H54 (cell line): Measurements from ENCODE around the gene DDOST.

Experiments
- DNase-seq: peaks from one replicate; pipeline ENCODE4 v3.0.0; 2011; ENCODE audit warnings: low spot score, mixed read lengths; ENCODE audit not compliant: insufficient read length
- FAIRE-seq: peaks from 3 replicates; lab custom pipeline; 2011; peaks lifted over from hg19 to GRCh38; lab: Jason Lieb, UNC
- POLR2A ChIP-seq: IDR thresholded peaks from 2 replicates; pipeline ENCODE4 v1.6.1; 2011; ENCODE audit warnings: low read depth, mild to moderate bottlenecking, low read length

The DDOST gene

GRCh38 chr1:20634065-20634593 lies 27.0 kb downstream of the DDOST start:
- FAIRE-seq = no peak
- TF ChIP-seq POLR2A = no peak

GRCh38 chr1:20633190-20634064 lies 27.7 kb downstream of the DDOST start, which contains the start of gene PINK1:
TSS of gene PINK1 (plus strand) at chr1:20633458. CDS start at chr1:20633549, 91 bp downstream.
- FAIRE-seq = no peak
- DNase-seq = peak; percentile 54
- peak; percentile 41; the same call in 1 of the 2 replicates for TF ChIP-seq POLR2A

More at GRCh38 chr1:20634065-20634593, 27.0 kb downstream of the DDOST start:
- DNase-seq = no peak

GRCh38 chr1:20632386-20632785 lies 28.8 kb downstream of the DDOST start:
- FAIRE-seq = no peak
- TF ChIP-seq POLR2A = no peak
- DNase-seq = no peak

GRCh38 chr1:20630729-20631128 lies 30.4 kb downstream of the DDOST start:
- no peak for FAIRE-seq
- no peak for DNase-seq
- TF ChIP-seq POLR2A = no peak

- no peak for FAIRE-seq
- TF ChIP-seq POLR2A = no peak
- no peak for DNase-seq
These were observed 34.6 kb downstream of the DDOST start for GRCh38 chr1:20626524-20626923.

GRCh38 chr1:20626098-20626427 lies 35.1 kb downstream of the DDOST start:
- DNase-seq (no peak), FAIRE-seq (no peak)
- no peak for TF ChIP-seq POLR2A

- no peak for TF ChIP-seq POLR2A
- no peak for DNase-seq
- no peak for FAIRE-seq
These were observed 35.7 kb downstream of the DDOST start for GRCh38 chr1:20625176-20626097.

GRCh38 chr1:20624709-20625108 lies 36.5 kb downstream of the DDOST start:
- no peak for FAIRE-seq
- no peak for DNase-seq
- TF ChIP-seq POLR2A = no peak

GRCh38 chr1:20621012-20621411 lies 40.2 kb downstream of the DDOST start:
- FAIRE-seq (no peak), DNase-seq (no peak)
- TF ChIP-seq POLR2A = no peak

- FAIRE-seq (no peak), DNase-seq (no peak)
- no peak for TF ChIP-seq POLR2A
These were observed 41.2 kb downstream of the DDOST start for GRCh38 chr1:20619999-20620398.

GRCh38 chr1:20618550-20618949 lies 42.6 kb downstream of the DDOST start:
- FAIRE-seq = no peak
- no peak for TF ChIP-seq POLR2A
- no peak for DNase-seq

GRCh38 chr1:20616847-20617487 lies 44.2 kb downstream of the DDOST start:
- TF ChIP-seq POLR2A = no peak
- DNase-seq = no peak
- no peak for FAIRE-seq

GRCh38 chr1:20615946-20616846 lies 45.0 kb downstream of the DDOST start:
- no peak for FAIRE-seq
- no peak for DNase-seq
- TF ChIP-seq POLR2A = no peak
